ENCODE results near the gene SLC6A6.
"Not testable (repeated sequence)": the region's sequence is repeated elsewhere in the genome, so short reads cannot be mapped to it uniquely, and the experiment has no call there.

Gene SLC6A6

DNA sequence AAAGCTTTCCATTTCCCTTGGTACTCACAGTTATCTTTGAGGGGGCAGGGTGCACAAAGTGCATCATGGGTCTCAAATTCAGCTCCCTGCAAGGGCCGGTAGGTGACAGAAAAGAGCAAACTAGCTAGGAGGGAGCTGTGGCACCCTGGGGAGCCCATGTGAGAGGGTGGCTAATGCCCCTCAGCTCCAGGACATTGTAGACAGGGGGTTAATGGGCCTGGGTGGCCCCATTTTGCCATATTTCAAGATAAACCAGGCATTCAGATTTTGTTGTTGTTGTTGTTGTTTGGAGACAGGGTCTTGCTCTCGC lies 3.7 kb upstream of the SLC6A6 start:
- DNase-seq (ENCODE audit: low read depth in 2 of 2) = no peak

- DNase-seq (ENCODE audit: low read depth in 2 of 2) = no peak
Observed at GRCh38 chr3:14401692-14402303, 608 bp upstream of the SLC6A6 start.

GRCh38 chr3:14403619-14404155 lies 1.3 kb downstream of the SLC6A6 start:
- DNase-seq (ENCODE audit: low read depth in 2 of 2) = no peak

GRCh38 chr3:14404186-14404585 lies 1.8 kb downstream of the SLC6A6 start:
- no peak for DNase-seq (ENCODE audit: low read depth in 2 of 2)

DNA sequence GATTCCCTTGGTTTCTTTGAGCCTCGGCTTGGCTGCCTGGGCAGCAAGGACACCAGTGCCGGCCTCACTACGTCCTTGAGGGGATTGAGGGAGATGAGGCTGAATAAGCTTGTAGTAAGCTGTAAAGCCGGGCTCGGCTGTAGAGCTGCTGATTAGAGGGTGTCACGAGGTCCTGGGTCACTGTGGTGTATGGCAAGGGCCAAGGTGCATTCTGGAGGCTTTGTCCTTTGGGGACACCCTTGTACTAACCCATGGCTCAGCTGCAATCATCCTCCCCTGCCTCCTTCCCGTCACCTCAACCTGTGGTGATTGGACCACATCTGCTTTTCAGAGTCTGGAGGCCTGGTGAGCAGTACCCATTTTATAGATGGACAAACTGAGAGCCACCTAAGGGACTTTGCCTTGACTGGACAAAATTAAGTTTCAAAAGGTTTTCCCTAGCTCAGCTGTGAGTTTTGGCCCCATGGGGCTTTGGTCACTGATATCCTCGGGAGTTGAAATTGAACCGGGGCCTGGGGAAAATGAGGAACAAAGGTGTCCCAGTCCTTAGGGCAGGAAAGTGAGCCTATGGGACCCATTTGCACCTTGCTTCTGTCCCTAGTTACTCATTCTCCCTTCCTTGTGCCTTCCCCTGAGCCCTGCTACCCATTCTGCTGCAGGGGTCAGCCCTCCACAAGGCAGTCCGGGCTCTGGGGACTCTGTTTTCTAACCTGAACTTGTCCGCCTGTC lies 2.4 kb downstream of the SLC6A6 start:
- DNase-seq (ENCODE audit: low read depth in 2 of 2) = no peak

- DNase-seq (ENCODE audit: low read depth in 2 of 2) = no peak
Observed at GRCh38 chr3:14405360-14406238, 3.2 kb downstream of the SLC6A6 start.

GRCh38 chr3:14406336-14406735 lies 3.9 kb downstream of the SLC6A6 start:
- no peak for DNase-seq (ENCODE audit: low read depth in 2 of 2)

DNA sequence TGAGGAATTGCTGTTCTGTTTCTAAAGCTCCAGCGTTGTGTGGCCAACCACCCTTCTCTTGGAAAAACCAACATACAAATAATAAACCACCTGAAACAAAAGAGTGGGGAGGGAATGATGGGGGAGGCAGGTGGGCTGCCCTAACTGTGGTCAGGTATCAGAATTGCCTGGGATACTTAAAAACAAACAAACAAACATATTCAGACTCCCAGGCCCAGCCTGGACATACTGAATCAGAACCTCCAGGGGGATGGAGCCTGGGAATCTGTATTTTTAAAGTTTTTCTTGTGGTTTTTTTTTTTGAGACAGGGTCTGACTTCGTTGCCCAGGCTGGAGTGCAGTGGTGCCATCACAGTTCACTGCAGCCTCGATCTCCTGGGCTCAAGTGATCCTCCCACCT lies 4.4 kb downstream of the SLC6A6 start:
- no peak for DNase-seq (ENCODE audit: low read depth in 2 of 2)

DNA sequence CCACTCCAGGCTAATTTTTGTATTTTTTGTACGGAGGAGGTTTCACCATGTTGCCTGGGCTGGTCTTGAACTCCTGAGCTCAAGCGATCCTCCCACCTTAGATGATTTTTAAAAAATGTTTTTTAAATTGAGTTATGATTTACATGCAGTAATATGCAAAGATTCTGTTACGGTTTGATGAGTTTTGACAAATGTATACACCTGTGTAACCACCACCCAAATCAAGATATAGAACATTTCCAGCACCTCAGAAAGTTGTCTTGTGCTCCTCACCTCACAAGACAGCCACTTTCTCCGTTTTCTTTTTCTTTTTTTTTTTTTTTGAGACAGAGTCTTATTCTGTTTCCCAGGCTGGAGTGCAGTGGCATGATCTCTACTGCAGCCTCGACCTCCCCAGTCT lies 4.8 kb downstream of the SLC6A6 start:
- DNase-seq (ENCODE audit: low read depth in 2 of 2) = no peak

- not testable (repeated sequence) for DNase-seq (ENCODE audit: low read depth in 2 of 2)
Observed at GRCh38 chr3:14409779-14410063, 7.3 kb downstream of the SLC6A6 start.

GRCh38 chr3:14410106-14410502 lies 7.7 kb downstream of the SLC6A6 start:
- no peak for DNase-seq (ENCODE audit: low read depth in 2 of 2)

- DNase-seq (ENCODE audit: low read depth in 2 of 2) = no peak
Observed at GRCh38 chr3:14410503-14411165, 8.2 kb downstream of the SLC6A6 start.

- no peak for DNase-seq (ENCODE audit: low read depth in 2 of 2)
Observed at GRCh38 chr3:14411166-14411526, 8.7 kb downstream of the SLC6A6 start.

DNA sequence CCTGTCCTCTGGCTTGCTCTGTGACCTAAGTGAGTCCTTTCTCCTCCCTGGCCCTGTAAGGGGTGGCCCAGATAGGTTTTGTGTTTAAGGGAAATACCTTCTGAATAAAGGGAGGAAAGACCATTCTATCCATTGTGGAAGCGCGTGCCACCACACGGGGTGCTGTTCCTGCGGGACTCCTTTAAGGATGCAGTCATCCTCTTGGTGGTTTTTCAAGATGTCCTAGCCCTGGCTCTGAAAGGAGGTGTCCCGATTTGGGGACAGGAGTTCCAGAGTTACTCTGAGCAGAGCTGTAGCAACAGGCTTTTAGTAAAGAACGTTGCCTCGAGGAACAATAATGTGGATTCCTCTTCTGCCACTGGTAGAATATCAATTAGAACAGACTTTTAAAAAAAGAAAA lies 9.6 kb downstream of the SLC6A6 start:
- DNase-seq (ENCODE audit: low read depth in 2 of 2) = no peak

DNA sequence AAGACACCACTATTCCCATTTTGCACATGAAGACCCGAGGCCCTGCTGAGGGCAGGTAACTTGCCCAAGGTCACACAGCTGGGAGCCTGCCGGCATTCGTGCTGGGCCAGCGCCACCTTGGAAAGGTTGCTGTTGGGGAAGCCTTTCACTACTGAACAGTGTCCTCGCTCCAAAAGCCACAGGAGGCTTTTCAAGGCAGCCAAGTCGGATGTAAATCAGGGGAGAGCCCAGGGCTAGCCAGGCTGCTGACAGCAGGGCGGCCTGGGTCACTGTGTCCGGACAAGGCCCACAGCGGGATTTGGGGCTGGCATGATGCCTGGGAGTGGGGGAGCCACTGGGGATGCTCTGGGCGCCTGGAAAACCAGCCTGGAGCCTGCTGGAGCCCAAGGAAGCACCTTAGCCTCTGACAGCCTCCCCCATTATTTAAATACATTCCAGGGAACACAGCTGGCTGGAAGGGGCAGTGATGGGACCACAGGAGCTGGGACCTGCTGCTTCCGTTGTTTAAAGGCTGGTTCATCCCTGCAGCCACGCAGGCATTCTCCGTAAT lies 10.5 kb downstream of the SLC6A6 start:
- DNase-seq (ENCODE audit: low read depth in 2 of 2) = no peak

- DNase-seq (ENCODE audit: low read depth in 2 of 2) = no peak
Observed at GRCh38 chr3:14413381-14414071, 11.1 kb downstream of the SLC6A6 start.

DNA sequence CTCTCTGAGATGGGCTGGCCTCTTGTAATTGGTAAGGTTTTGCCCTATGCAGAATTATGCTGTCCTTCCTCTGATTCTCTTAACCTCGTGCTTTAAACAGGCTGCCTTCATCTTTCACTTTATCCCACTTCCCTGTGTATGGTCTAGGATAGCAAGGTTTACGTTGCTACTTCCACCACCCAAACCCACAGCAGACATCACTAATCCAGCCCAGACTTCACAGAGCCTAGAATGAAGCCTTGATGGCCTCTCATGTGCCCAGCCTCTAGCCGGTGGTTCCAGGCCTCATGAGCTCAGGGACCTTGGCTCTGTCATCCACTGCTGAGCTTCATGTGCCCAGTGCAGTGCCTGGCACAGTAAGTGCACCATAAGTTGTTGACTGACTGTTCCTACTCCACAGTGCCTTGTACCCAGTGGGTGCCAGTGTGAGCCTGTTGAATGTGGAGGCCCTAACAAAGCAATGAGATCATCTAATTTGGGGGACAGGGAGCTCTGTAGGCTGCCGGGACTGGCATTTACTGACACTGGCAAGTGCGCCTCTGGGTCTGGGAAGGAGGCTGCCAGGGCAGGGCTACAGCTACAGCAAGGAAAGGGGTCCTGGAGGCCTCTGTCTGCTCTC lies 12.5 kb downstream of the SLC6A6 start:
- DNase-seq (ENCODE audit: low read depth in 2 of 2) = no peak

DNA sequence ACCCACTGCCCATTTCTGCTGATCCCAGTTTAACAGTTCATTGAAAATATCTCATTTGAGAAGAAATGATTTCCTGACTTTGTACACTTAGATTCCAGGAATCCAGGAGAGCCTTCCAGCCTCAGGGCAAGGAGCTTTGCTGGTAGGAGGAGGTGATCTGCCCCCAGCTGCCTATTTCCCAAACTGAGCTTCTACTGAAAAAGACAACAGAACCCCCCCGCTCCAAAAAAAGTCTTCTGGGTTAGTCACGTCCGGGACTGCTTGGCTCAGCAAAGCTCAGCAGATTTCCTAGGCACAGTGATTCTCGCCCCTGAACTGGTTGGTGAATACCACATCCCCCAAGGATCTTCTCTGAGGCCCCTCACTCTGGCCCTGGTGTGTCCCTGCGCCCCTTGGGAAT lies 13.1 kb downstream of the SLC6A6 start:
- DNase-seq (ENCODE audit: low read depth in 2 of 2) = no peak

- DNase-seq (ENCODE audit: low read depth in 2 of 2) = no peak
Observed at GRCh38 chr3:14416453-14416852, 14.0 kb downstream of the SLC6A6 start.

- no peak for DNase-seq (ENCODE audit: low read depth in 2 of 2)
Observed at GRCh38 chr3:14418296-14419250, 16.2 kb downstream of the SLC6A6 start.
